Jurkat, Clone E6-1 (cell line): Measurements from ENCODE around the gene PLOD1.
"Not testable (repeated sequence)": the region's sequence is repeated elsewhere in the genome, so short reads cannot be mapped to it uniquely, and the experiment has no call there.

ENCODE experiments used
- DNase-seq: peaks from one replicate; pipeline ENCODE4 v3.0.0-alpha.2; 2011; ENCODE audit warnings: low read depth, low spot score
- H3K4me3 ChIP-seq: 2 replicates; pipeline ENCODE4 v1.5.1; 2011; ENCODE audit warnings: mild to moderate bottlenecking, low read length, control low read depth, moderate library complexity

Gene PLOD1

GRCh38 chr1:11908095-11908675 lies 26.3 kb upstream of the PLOD1 start:
- peak; percentile 99 for DNase-seq
- peak overlapping the region; percentile 61 for H3K4me3 ChIP-seq

GRCh38 chr1:11910914-11911228 lies 23.6 kb upstream of the PLOD1 start:
- not testable (repeated sequence) for H3K4me3 ChIP-seq, DNase-seq

GRCh38 chr1:11912000-11912399 lies 22.5 kb upstream of the PLOD1 start:
- H3K4me3 ChIP-seq: no peak overlapping the region
- DNase-seq: no peak

- not testable (repeated sequence) for DNase-seq, H3K4me3 ChIP-seq
Observed at GRCh38 chr1:11912482-11913216, 21.9 kb upstream of the PLOD1 start.

- no peak for DNase-seq
- no peak overlapping the region for H3K4me3 ChIP-seq
Observed at GRCh38 chr1:11913291-11913690, 21.2 kb upstream of the PLOD1 start.

GRCh38 chr1:11914024-11914423 lies 20.5 kb upstream of the PLOD1 start:
- H3K4me3 ChIP-seq: no peak overlapping the region
- no peak for DNase-seq

GRCh38 chr1:11918799-11919519 lies 15.6 kb upstream of the PLOD1 start:
- DNase-seq: no peak
- no peak overlapping the region for H3K4me3 ChIP-seq

GRCh38 chr1:11919621-11920020 lies 14.9 kb upstream of the PLOD1 start:
- no peak for DNase-seq

GRCh38 chr1:11920239-11920903 lies 14.1 kb upstream of the PLOD1 start:
- no peak for DNase-seq
- no peak overlapping the region for H3K4me3 ChIP-seq

More at GRCh38 chr1:11919621-11920020, 14.9 kb upstream of the PLOD1 start:
- H3K4me3 ChIP-seq: no peak overlapping the region

GRCh38 chr1:11921022-11921421 lies 13.5 kb upstream of the PLOD1 start:
- no peak for DNase-seq

GRCh38 chr1:11923069-11923826 lies 11.3 kb upstream of the PLOD1 start:
- DNase-seq: no peak
- H3K4me3 ChIP-seq: no peak overlapping the region

More at GRCh38 chr1:11921022-11921421, 13.5 kb upstream of the PLOD1 start:
- H3K4me3 ChIP-seq: no peak overlapping the region

- no peak for DNase-seq
- H3K4me3 ChIP-seq: no peak overlapping the region
Observed at GRCh38 chr1:11923827-11924113, 10.7 kb upstream of the PLOD1 start.

- peak overlapping the region; percentile 53 for H3K4me3 ChIP-seq
- DNase-seq: no peak
Observed at GRCh38 chr1:11924334-11925195, 10.0 kb upstream of the PLOD1 start.

GRCh38 chr1:11925196-11925937 lies 9.2 kb upstream of the PLOD1 start:
- not testable (repeated sequence) for DNase-seq
- peak overlapping the region; percentile 53 for H3K4me3 ChIP-seq

GRCh38 chr1:11925938-11926292 lies 8.6 kb upstream of the PLOD1 start:
- H3K4me3 ChIP-seq: peak overlapping the region; percentile 53

GRCh38 chr1:11927866-11928592 lies 6.5 kb upstream of the PLOD1 start:
- no peak overlapping the region for H3K4me3 ChIP-seq
- DNase-seq: no peak

More at GRCh38 chr1:11925938-11926292, 8.6 kb upstream of the PLOD1 start:
- no peak for DNase-seq

GRCh38 chr1:11929849-11930248 lies 4.7 kb upstream of the PLOD1 start:
- DNase-seq: peak; percentile 44
- H3K4me3 ChIP-seq: no peak overlapping the region
